SK-N-MC (cell line): ENCODE results near the gene GHRH.

Experiments
- DNase-seq: peaks from one replicate; pipeline ENCODE4 v3.0.0-alpha.2; 2011; ENCODE audit warnings: low read depth, low spot score
- H3K27ac ChIP-seq: fragments of 200-600 bp; sonication (generic); 2 replicates; pipeline ENCODE4 v1.5.1; 2016; ENCODE audit warnings: mixed run types
- H3K36me3 ChIP-seq: fragments of 200-600 bp; sonication (generic); 2 replicates; pipeline ENCODE4 v1.6.1; 2017; ENCODE audit warnings: antibody characterized with exemption, low read length, mixed read lengths; ENCODE audit not compliant: insufficient read depth
- H3K4me3 ChIP-seq: fragments of 200-600 bp; sonication (generic); 2 replicates; pipeline ENCODE4 v1.5.1; 2016
- H3K9ac ChIP-seq: fragments of 200-600 bp; sonication (generic); 2 replicates; pipeline ENCODE4 v1.8.0; 2017; ENCODE audit warnings: mixed run types, mixed read lengths; ENCODE audit not compliant: insufficient read length
- H3K9me3 ChIP-seq: fragments of 200-600 bp; sonication (generic); 2 replicates; pipeline ENCODE4 v1.6.1; 2017; ENCODE audit warnings: low read depth, mild to moderate bottlenecking, antibody characterized with exemption, low read length, moderate library complexity, mixed read lengths
- EZH2 ChIP-seq: fragments of 200-600 bp; sonication (generic); IDR thresholded peaks from one replicate; pipeline ENCODE4 v1.6.1; 2017; ENCODE audit warnings: antibody characterized with exemption
- FOXP2 ChIP-seq: optimal IDR thresholded peaks from 2 replicates; pipeline ENCODE3; 2011; ENCODE audit warnings: mild to moderate bottlenecking, moderate library complexity; ENCODE audit not compliant: insufficient read depth; ENCODE audit errors: extremely low read length, control extremely low read depth
- POLR2AphosphoS5 ChIP-seq: IDR thresholded peaks from 2 replicates; pipeline ENCODE4 v1.6.1; 2012; ENCODE audit warnings: mild to moderate bottlenecking, low read depth, low read length, borderline replicate concordance

The GHRH gene

DNA sequence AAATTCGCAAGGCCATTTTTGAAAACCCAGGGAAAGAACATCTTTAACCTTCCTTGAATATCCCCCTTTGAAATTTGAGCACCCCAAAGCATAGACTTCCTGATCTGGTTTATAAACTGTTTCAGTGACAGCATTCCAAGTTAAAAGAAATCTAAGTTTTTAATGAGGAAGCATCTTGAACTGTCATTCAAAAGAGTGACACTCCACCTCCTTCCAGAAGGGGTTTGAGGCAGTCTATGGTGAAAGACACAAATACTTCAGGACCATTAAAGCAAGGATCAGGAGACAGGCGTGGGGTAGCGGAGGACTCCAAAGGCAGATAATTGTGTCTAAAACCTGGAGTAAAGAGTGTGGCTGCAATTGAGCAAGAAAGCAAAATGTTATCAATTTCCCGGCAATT is 691 bp downstream of the GHRH start:
- DNase-seq, result no peak
- Histone ChIP-seq H3K4me3 (no peak overlapping the region), H3K36me3 (no peaks in the 10 kb centered on the region), H3K27ac (no peak overlapping the region), H3K9me3 (no peaks in the 10 kb centered on the region), H3K9ac (no peak overlapping the region)
- TF ChIP-seq FOXP2 (no peak), EZH2 (no peak), POLR2AphosphoS5 (no peak)

DNA sequence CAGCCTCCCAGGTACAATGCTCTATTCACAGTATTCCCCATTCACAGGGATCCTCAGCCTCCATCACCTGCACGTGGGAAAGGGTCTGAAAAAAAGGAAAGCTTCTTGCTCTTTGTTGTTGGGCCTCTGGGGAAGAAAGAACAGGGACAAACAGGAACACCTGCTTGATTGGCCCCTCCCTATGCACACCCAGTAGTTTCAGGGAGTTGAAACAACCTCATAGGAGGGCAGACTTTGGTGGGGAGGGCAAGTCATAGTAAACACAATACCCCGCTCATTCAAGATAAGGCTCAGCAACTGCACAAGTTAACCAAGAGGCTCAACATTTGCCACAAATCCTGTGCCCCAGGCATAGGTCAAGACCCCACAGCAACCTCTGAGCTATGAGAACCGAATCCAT is 1.7 kb downstream of the GHRH start:
- Histone ChIP-seq H3K27ac (no peak overlapping the region), H3K36me3 (no peaks in the 10 kb centered on the region), H3K9ac (no peak overlapping the region), H3K9me3 (no peaks in the 10 kb centered on the region), H3K4me3 (no peak overlapping the region)
- DNase-seq, result no peak
- TF ChIP-seq FOXP2 (no peak), EZH2 (no peak), POLR2AphosphoS5 (no peak)

GRCh38 chr20:37259031-37259430 is 2.6 kb downstream of the GHRH start:
- TF ChIP-seq POLR2AphosphoS5, result no peak
- no peak for TF ChIP-seq EZH2
- TF ChIP-seq FOXP2, result no peak
- no peak overlapping the region for H3K9ac ChIP-seq

GRCh38 chr20:37257988-37258387 is 3.6 kb downstream of the GHRH start:
- no peak overlapping the region for H3K4me3 ChIP-seq
- H3K36me3 ChIP-seq, result no peaks in the 10 kb centered on the region
- TF ChIP-seq FOXP2 (no peak), EZH2 (no peak), POLR2AphosphoS5 (no peak)
- H3K9ac ChIP-seq, result no peak overlapping the region
- no peak for DNase-seq
- H3K9me3 ChIP-seq, result no peaks in the 10 kb centered on the region
- no peak overlapping the region for H3K27ac ChIP-seq

More at GRCh38 chr20:37259031-37259430, 2.6 kb downstream of the GHRH start:
- Histone ChIP-seq H3K27ac (no peak overlapping the region), H3K9me3 (no peaks in the 10 kb centered on the region), H3K4me3 (no peak overlapping the region), H3K36me3 (no peaks in the 10 kb centered on the region)
- no peak for DNase-seq

DNA sequence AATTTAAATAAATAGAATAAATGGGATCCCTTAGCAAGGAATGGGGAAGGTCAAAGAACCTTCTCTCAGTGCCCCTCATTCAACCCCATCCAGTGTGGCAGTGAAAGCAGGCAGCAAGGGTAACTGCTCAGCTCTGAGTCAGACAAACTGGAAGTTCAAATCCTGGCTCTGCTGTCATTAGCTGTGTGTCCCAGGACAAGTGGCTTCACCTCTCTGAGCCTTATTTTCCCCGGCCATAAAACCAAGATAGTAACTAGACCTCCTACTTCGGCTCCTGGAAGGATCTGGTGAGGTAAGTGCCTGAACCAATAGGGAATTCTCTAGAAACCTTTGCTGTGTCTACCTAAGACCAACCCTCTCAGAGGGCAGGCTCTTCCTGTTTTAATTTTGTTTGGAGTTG is 4.1 kb downstream of the GHRH start:
- no peak for DNase-seq
- H3K27ac ChIP-seq, result no peak overlapping the region
- H3K4me3 ChIP-seq, result no peak overlapping the region
- no peaks in the 10 kb centered on the region for H3K9me3 ChIP-seq
- H3K9ac ChIP-seq, result no peak overlapping the region
- no peaks in the 10 kb centered on the region for H3K36me3 ChIP-seq
- TF ChIP-seq EZH2, result no peak
- TF ChIP-seq POLR2AphosphoS5, result no peak

DNA sequence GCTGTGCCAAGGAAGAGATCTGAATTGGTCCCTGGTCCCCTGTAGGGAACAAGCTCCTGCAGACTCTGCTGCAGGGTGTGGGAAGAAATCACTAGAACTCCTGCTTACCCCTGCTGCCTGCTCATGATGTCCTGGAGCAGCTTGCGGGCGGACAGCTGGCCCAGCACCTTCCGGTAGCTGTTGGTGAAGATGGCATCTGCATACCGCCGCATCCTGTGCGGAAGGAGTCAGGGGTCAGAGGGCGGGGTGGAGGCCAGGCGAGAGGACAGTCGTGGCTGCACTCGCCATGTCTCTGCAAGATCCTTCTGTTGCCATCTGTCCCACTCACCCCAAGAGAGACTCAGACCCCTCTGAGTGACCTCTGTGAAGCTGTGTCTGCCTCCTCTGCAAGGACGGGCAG is 5.3 kb downstream of the GHRH start:
- Histone ChIP-seq H3K36me3 (no peaks in the 10 kb centered on the region), H3K27ac (no peak overlapping the region), H3K9me3 (no peaks in the 10 kb centered on the region), H3K9ac (no peak overlapping the region), H3K4me3 (no peak overlapping the region)
- TF ChIP-seq EZH2 (no peak), FOXP2 (no peak), POLR2AphosphoS5 (no peak)
- no peak for DNase-seq

- H3K9ac ChIP-seq, result no peak overlapping the region
Observed at GRCh38 chr20:37254114-37254878, 7.3 kb downstream of the GHRH start.

DNA sequence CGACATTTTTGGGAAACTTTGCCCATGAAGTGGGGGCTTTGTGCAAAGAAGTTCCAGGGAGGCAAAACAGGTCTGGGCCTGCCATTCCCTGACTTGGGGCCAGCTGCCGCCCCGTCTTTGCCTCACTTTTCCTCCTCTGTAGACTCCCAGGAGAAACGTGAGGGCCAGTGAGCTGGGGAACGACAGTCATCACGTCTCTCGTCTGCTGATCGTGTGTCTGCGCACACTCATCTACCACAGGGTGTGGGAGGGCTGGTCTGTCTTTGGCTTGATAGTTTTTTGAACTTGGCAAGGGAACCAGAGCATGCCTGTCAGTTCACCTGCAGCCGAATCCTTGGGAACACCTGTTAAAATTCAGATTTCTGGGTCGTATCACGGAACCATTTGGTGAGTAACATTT is 8.5 kb downstream of the GHRH start:
- Histone ChIP-seq H3K9me3 (no peaks in the 10 kb centered on the region), H3K27ac (no peak overlapping the region), H3K36me3 (no peaks in the 10 kb centered on the region), H3K9ac (no peak overlapping the region), H3K4me3 (no peak overlapping the region)
- no peak for DNase-seq
- TF ChIP-seq EZH2, result no peak
- no peak for TF ChIP-seq POLR2AphosphoS5
- TF ChIP-seq FOXP2, result no peak

More at GRCh38 chr20:37254114-37254878, 7.3 kb downstream of the GHRH start:
- TF ChIP-seq FOXP2 (no peak), POLR2AphosphoS5 (no peak), EZH2 (no peak)
- H3K4me3 ChIP-seq, result no peak overlapping the region
- no peak for DNase-seq
- no peak overlapping the region for H3K27ac ChIP-seq
- no peaks in the 10 kb centered on the region for H3K9me3 ChIP-seq
- no peaks in the 10 kb centered on the region for H3K36me3 ChIP-seq
